ENCODE data around the gene ZC3H6.
"Not testable (repeated sequence)": the region's sequence is repeated elsewhere in the genome, so short reads cannot be mapped to it uniquely, and the experiment has no call there.

Gene ZC3H6

DNA sequence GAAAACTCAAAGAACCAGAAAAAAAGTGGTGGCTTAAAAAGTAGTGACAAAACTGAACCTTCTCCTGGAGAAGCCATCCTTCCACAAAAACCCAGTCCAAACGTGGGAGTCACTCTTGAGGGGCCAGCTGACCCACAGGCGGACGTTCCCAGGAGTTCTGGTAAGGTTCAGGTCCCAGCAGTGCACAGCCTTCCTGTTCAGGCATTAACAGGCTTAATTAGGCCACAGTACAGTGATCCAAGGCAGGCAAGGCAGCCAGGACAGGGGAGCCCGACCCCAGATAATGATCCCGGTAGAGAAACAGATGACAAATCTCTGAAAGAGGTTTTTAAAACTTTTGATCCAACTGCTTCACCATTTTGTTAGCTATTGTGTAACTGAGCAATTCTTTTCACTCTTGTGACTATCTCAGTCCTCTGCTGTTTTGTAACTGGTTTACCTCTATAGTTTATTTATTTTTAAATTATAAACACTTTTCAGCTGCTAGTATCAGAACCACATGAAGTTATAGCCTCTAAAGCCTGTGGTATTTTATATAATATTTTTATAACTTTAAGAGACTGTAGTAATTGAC, 56.8 kb downstream of the ZC3H6 start:
- DNase-seq (ENCODE audit: low spot score), result no peak

DNA sequence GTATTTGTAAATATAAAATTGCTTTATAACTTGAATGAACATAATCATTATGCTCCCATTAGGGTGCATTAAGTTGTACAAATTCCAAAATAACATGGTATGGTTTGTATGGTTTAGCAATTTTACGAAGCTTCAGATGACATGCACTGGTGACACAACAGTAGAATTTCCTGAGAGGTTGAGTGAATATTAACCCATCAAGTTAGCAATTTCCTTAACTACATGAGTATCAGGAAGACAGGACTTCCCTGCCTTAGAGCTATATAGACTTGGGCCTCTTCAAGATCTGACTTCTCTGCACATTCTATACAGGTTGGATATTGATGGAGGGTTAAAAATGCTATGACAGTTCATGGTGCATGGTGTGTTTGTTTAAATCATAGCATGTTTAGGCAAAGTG, 60.2 kb downstream of the ZC3H6 start:
- DNase-seq (ENCODE audit: low spot score), result no peak

DNA sequence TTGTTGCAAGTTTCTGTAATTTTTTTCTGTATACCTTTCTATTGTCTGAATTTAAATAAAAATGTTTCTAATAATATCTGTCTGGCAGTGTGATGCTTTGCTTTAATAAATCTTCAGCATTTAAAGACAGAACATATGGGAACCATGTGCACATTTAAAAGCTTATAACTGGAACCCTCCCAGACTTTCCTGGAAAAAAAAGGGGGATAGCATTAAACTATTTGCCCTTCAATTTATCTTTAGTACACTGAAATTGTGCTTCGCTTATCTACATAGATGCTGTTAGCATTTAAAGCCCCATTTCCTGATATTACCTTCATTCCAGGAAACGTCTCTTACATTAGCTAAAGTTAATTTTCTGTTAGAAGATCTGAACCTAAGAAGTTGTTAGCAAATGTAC, 64.6 kb downstream of the ZC3H6 start:
- DNase-seq (ENCODE audit: low spot score), result no peak

DNA sequence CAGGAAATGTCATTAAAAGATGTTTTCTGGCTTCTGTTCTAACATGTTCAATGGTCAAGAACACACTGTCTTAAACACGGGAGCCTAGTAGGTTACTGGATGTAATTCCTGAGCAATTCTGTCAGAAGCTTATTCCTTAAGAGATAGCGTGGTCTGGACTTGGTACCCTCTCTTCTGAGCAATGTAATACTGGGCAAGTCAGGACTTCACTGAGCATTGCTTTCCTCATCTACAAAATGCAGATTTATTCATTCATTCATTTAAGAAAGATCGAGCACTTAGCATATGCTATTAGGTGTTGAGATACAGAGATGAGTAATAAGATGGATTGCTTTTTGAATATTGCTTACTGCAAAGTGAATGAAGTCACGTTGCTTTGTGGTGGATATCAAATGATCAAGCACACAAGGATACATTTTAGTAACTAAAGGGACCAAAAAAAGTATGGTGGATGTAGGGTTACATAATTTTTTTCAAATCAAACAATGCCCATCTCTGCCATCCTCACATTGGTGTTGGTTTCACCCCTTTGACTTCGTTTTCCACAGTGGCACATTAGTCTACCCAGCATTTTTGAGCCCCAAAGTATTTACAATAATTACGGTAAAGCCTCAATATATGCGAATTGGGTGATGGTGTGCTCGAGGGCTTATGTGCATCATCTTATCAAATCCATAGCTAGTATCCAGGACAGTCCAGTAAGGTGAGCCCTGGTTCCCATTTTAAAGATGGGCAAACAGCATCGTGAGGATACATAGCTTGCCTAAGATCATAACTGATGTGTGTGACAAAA, 65.3 kb downstream of the ZC3H6 start:
- DNase-seq (ENCODE audit: low spot score), result no peak

DNA sequence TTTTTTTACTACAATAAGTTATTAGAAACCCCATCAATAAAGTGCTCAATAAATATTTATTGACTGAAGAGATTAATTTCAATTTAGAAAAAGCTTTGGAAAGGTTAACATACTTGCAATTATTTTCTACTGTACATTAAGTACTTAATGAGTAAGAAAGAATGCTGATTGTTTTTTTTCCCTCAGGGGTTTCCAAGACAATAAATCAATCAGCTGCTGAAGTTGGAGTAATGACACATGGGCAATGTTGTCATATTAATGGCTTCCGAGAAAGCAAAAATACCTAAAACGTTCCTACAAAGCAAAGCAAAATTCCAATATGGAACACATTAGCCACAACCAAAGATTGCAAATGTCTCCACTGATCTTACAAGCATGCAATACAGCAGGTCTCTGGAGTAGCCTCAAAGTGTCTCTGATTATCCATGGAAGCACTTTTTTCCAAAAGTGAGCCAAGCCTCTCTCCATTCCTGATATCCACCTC, 66.7 kb downstream of the ZC3H6 start:
- no peak for DNase-seq (ENCODE audit: low spot score)

DNA sequence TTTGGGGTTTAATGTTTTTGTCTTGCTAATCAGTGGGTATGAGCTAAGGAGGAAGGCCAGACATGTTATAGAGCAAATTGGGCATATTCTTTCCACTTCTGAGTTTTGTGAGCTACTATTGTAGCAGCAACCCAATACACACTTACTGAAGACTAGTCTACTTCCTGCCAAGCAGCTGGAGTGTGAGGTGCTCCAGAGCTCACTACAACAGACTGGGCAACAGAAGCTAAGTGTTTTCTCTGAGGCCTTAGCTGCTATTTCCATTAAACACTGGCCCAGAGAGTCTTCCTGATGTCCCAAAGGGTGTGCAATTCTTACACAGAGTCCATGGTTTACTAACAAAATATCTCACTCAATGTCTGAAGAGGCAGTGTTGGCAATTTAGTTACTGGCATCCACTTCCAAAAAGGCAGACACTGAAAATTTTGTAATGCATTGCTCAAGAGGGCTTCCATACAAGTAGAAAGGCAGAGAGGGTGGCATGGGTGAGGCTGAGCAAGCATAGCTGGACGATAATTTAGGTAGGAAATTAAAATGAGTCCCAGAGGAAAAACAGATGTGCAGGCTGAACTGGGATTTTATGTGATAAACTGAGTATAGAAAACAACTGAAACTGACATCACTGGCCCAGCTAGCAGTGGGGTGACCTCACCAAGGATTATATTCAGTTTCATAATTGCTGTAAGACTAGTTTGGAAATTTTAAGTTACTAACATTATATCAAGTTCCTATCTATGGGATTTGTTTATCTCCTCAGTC, 68.6 kb downstream of the ZC3H6 start:
- DNase-seq (ENCODE audit: low spot score), result no peak

DNA sequence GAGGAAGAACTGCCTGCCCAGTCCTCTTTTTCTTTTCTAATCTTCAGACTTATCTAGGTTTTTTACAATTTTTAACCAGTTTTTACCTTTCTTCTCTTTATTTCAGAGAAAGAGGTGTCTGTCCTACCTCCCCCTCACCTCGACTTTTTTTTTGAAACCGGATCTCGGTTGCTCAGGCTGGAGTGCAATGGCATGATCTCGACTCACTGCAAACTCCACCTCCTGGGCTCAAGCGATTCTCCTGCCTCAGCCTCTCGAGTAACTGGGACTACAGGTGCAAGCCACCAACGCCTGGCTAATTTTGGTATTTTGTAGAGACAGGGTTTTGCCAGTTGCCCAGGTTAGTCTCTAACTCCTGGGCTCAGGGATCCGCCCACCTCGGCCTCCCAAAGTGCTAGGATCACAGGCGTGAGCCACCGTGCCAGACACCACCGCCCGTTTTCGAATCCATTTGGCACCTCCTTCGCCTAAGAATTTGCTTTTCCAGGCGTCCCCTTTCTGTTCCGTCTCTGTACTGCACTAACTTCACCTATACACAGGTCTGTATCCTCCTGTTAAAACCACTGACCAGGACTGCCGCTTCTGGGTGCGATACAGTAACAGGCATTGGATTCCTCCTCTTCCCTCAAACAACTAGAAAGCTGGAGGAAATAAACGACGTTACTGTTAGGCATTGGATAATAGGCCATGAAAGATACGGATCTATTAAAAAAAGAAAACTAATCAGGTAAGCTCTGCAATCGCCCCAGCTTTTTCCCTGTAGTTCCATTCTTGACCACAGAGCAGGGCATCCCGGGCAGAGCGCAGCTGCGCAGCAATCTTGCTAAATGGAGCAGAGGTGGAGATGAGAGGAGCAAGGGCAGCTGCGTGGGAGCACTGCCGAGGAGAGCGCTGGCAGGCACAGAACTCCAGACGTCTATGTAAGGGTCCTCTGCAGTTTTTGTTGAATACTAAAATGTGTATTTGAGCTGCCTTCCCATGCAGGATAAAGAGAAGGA, 69.9 kb downstream of the ZC3H6 start:
- DNase-seq (ENCODE audit: low spot score), result no peak

DNA sequence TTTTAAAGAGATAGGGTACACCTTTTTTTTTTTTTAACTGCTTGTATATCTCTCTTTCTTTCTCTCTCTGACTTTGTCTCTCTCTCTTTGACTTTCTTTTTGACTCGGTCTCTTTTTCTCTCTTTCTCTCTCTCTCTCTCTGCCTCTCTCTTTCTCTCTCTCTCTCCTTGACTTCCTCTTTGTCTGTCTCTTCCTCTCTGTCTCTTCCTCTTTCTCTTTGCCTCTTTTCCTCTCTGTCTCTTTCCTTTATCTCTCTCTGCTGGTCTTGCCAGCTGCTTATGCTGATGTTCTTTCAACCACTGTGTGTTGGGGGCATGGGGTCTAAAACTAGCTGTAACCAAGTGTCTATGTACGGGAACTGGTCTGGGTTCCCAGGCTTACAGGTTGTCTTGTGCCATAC, 76.9 kb downstream of the ZC3H6 start:
- DNase-seq (ENCODE audit: low spot score), result not testable (repeated sequence)

DNA sequence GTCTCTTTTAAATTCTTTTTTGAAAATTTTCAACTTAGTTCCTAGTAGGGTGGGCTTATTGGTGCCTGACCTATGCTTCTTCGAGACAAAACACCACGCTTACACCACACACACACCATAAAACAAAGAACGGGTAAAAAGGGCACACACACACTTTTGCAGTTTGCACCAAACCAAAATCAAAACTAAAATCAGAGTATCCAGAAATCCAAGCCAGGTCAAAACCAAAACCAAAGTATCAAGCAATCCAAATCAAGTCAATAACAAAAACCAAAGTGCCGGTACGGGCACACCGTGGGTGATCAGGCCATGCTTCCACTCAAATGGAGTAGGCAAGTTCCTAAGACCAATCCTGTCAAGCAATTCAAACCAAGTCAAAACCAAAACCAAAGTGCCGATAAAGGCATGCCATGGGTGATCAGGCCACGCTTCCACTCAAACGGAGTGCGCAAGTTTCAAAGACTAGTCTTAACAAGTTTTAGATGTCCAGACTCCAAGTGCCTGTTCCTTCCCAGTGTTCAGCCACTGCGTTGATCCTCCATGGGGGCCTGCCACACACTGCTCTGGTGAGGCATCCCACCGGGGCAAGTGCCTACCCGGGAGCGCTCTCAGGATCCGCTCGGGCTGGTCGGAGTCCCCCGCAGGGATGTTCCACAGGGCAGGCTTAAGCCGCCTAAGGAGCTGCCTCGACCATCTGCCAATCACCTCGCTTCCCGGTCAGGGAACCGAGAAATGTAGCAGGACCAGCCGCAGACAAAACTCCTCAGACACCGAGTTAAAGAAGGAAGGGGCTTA, 77.6 kb downstream of the ZC3H6 start:
- DNase-seq (ENCODE audit: low spot score), result not testable (repeated sequence)

DNA sequence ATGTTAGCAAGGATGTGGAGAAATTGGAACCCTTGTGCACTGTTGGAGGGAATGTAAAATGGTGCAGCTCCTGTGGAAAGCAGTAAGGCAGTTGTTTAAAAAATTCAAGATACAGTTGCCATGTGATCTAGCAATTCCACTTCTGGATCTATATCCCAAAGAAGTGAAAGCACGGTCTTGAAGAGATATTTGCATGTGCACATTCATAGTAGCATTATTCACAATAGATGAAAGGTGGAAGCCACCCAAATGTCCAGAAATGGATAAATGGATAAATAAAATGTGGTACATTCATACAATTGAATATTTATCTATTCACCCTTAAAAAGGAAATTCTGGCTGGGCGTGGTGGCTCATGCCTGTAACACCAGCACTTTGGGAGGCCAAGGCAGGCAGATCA, 78.9 kb downstream of the ZC3H6 start:
- DNase-seq (ENCODE audit: low spot score), result not testable (repeated sequence)

DNA sequence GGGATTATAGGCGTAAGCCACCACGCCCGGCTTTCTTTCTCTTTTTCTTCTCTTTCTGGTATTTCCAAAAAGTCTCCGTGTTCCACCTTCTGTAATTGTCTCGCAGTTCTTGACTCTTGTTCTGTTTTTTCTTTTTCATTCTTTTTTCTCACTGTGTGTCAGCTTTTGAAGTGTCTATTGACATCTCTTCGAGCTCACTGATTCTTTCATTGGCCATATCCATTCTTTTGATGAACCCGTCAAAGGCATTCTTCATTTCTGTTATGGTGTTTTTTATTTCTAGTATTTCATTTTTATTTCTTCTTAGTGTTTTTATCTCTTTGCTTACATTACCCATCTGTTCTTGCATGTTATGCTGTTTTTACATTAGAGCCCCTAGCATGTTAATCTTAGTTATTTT, 84.7 kb downstream of the ZC3H6 start:
- DNase-seq (ENCODE audit: low spot score), result not testable (repeated sequence)
